ENCODE data around the gene PPAT. TPM values are rescaled to one million over a fixed set of nuclear protein-coding genes. Genes with fewer than 3 reads are reported as not detected.

The PPAT gene
- total RNA-seq, 4 donors from 2014 or later = 2.6 to 5.4 (median 3.9) TPM

DNA sequence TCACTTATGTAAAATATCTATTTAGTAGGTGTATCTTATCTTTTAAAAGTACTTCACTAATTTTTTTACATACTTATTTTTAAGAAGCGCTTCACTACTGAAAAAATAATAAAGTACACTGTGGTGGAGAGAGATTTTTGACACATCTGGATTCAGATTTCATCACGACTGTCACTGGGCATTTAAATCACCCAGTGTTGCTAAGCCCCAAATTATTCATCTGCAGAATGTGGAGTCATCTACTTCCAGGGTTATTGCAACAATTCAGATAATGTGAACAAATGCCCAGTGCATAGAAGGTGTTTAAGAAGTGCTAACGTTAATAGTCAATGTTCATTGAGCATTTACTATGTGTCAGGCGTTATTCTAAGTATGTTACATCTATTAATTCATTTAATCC lies 90.0 kb downstream of the PPAT start:
- TF ChIP-seq POLR2A (IDR thresholded peaks at IDR 0.05) = no peak
- TF ChIP-seq, protein P1, sequence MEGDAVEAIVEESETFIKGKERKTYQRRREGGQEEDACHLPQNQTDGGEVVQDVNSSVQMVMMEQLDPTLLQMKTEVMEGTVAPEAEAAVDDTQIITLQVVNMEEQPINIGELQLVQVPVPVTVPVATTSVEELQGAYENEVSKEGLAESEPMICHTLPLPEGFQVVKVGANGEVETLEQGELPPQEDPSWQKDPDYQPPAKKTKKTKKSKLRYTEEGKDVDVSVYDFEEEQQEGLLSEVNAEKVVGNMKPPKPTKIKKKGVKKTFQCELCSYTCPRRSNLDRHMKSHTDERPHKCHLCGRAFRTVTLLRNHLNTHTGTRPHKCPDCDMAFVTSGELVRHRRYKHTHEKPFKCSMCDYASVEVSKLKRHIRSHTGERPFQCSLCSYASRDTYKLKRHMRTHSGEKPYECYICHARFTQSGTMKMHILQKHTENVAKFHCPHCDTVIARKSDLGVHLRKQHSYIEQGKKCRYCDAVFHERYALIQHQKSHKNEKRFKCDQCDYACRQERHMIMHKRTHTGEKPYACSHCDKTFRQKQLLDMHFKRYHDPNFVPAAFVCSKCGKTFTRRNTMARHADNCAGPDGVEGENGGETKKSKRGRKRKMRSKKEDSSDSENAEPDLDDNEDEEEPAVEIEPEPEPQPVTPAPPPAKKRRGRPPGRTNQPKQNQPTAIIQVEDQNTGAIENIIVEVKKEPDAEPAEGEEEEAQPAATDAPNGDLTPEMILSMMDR (IDR thresholded peaks at IDR 0.05 in 4 of 5, conservative IDR thresholded peaks at IDR 0.05 in 1 of 5) = no peak
- H3K9me3 ChIP-seq = no peaks in the 10 kb centered on the region
- in situ Hi-C loops (cut with MboI; ENCODE audit: low sequenced_read_pairs in 4 of 4) = no loop called here
- no peak overlapping the region for H3K27ac ChIP-seq
- no peaks in the 10 kb centered on the region for H3K27me3 ChIP-seq
- H3K4me1 ChIP-seq = no peaks in the 10 kb centered on the region
- ATAC-seq = no peak
- DNase-seq = no peak
- intact Hi-C loops (cut with DNase I; ENCODE audit: low total_unique reads) = no loop called here
- H3K4me3 ChIP-seq = no peak overlapping the region
- peaks cover 4 to 25% of the 10 kb centered on the region in 2 donors for H3K36me3 ChIP-seq

Other genes starting within 250 kb of the PPAT start
- gene AASDH, start 48.1 kb downstream of the PPAT start, total RNA-seq = 1 to 10 TPM; 2.6 to 4.2 (median 3.3) TPM
- 10 to 100 TPM; 12.6 to 32.2 (median 24.7) TPM for gene PAICS, start 645 bp upstream of the PPAT start, total RNA-seq
- 10 to 100 TPM; 35.8 to 70.4 (median 53.1) TPM for gene SRP72, start 32.0 kb upstream of the PPAT start, total RNA-seq
- gene ARL9, start 70.2 kb upstream of the PPAT start, total RNA-seq = under 1 TPM in 1 of 4 donors, not detected in 3; 0.46 TPM
- 1 to 10 TPM; 5.3 to 6.6 (median 5.7) TPM for gene HOPX, start 245.7 kb upstream of the PPAT start, total RNA-seq